ENCODE results near the gene KRT3.

- TF ChIP-seq ELK1 (IDR thresholded peaks at IDR 0.05; ENCODE audit: low read depth, low read length) (no peak), CTCF (IDR thresholded peaks at IDR 0.05 in 2 of 3, conservative IDR thresholded peaks at IDR 0.05 in 1 of 3; ENCODE audit: control insufficient read depth in 2 of 3, extremely low read depth in 1 of 3, insufficient read depth in 1 of 3, low read depth in 3 of 3, low read length in 3 of 3) (no peak), EGR1 (IDR thresholded peaks at IDR 0.05; ENCODE audit: borderline replicate concordance in 1 of 2, low read depth in 2 of 2, low read length in 2 of 2) (no peak), PAX5 (IDR thresholded peaks at IDR 0.05; ENCODE audit: borderline replicate concordance, low read depth, low read length) (no peak), SIN3A (IDR thresholded peaks at IDR 0.05; ENCODE audit: low read depth, low read length) (no peak), KDM1A (IDR thresholded peaks at IDR 0.05; ENCODE audit: borderline replicate concordance) (no peak), POLR2AphosphoS2 (IDR thresholded peaks at IDR 0.05; ENCODE audit: low read depth, low read length) (no peak), MYC (IDR thresholded peaks at IDR 0.05; ENCODE audit: insufficient read depth, insufficient read length, insufficient replicate concordance, low read length, severe bottlenecking) (no peak)
Observed at GRCh38 chr12:52805000-52805399, 9.1 kb upstream of the KRT3 start.

Measured in GM12878 (cell line).